SH-SY5Y (cell line): ENCODE results near the gene BAIAP2L2.

Source experiments
- GATA2 ChIP-seq: IDR thresholded peaks from 2 replicates; pipeline ENCODE4 v1.6.1; 2011; ENCODE audit warnings: mild to moderate bottlenecking, low read depth, low read length
- GATA3 ChIP-seq: IDR thresholded peaks from 2 replicates; pipeline ENCODE4 v1.6.1; 2011; ENCODE audit warnings: low read depth, mild to moderate bottlenecking, low read length, moderate library complexity

Gene BAIAP2L2

GRCh38 chr22:38135133-38135706 is 24.7 kb upstream of the BAIAP2L2 start:
- TF ChIP-seq GATA3 (no peak), GATA2 (no peak)

- TF ChIP-seq GATA2 (no peak), GATA3 (no peak)
Observed at GRCh38 chr22:38133331-38133730, 22.8 kb upstream of the BAIAP2L2 start.

- TF ChIP-seq GATA3: no peak
- no peak for TF ChIP-seq GATA2
Observed at GRCh38 chr22:38132794-38133193, 22.3 kb upstream of the BAIAP2L2 start.

DNA sequence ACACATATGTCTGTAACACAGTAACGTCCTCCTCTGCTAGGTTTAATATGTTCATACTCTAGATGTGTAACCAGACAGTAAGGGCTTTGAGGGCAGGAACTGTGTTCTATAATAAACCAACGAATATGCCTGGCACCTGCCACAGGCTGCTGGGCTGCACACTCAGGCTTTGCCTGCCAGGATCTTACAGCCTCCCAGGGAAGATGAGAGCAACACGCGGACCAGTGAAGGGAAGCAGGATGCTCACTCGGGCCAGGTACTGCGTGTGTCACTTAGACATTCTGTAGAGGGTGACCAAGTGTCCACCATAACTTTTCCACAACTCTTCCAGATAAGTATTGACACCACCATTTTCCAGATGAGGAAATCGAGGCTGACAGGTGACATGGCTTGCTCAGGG is 21.7 kb upstream of the BAIAP2L2 start:
- TF ChIP-seq GATA2 (no peak), GATA3 (no peak)

- no peak for TF ChIP-seq GATA2
- no peak for TF ChIP-seq GATA3
Observed at GRCh38 chr22:38131399-38131798, 20.9 kb upstream of the BAIAP2L2 start.

DNA sequence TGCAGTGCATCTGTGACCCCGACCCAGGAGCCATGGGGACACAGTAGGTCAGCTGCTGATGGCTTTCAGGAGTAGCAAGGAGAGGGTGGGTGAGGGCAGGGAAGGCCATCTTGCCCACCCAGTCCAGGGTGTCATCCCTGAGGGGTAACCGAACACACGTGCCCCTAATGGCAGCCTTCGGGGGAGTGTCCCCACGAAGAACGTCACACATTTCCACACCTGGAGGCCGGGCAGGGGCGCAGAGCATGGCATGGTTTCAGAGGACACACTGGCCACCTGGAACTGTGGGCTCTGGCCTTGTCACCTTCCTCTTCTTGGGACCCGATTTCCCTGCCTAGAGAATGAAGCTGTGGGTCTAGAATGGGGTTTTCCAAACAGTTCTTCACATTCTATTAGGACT is 19.4 kb upstream of the BAIAP2L2 start:
- no peak for TF ChIP-seq GATA2
- no peak for TF ChIP-seq GATA3

GRCh38 chr22:38129021-38129420 is 18.5 kb upstream of the BAIAP2L2 start:
- TF ChIP-seq GATA2: no peak
- TF ChIP-seq GATA3: no peak

DNA sequence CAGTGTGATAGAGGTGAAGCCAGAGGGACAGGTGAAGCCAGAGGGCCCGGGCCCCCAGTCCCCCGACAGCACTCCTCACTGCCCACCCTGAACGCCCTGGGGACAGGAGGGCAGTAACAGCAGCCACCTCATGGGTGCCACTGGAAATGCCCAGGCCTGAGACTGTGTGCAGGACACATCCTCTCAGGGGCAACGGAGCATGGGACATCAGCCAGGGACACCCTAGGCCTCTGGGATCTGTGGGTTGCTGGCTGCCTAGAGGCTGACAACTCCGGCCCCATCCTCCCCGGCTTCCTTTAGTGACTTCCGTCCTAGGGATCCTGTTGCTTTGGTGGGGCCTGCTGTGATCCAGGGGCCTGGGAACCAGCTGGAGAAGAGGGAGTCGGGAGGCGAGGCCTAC is 17.4 kb upstream of the BAIAP2L2 start:
- no peak for TF ChIP-seq GATA3
- TF ChIP-seq GATA2: no peak

- TF ChIP-seq GATA3 (no peak), GATA2 (no peak)
Observed at GRCh38 chr22:38126928-38127668, 16.6 kb upstream of the BAIAP2L2 start.

- no peak for TF ChIP-seq GATA2
Observed at GRCh38 chr22:38125751-38126201, 15.3 kb upstream of the BAIAP2L2 start.

- TF ChIP-seq GATA3 (no peak), GATA2 (no peak)
Observed at GRCh38 chr22:38125038-38125610, 14.6 kb upstream of the BAIAP2L2 start.

GRCh38 chr22:38124236-38124974 is 13.9 kb upstream of the BAIAP2L2 start:
- TF ChIP-seq GATA2 (no peak), GATA3 (no peak)

DNA sequence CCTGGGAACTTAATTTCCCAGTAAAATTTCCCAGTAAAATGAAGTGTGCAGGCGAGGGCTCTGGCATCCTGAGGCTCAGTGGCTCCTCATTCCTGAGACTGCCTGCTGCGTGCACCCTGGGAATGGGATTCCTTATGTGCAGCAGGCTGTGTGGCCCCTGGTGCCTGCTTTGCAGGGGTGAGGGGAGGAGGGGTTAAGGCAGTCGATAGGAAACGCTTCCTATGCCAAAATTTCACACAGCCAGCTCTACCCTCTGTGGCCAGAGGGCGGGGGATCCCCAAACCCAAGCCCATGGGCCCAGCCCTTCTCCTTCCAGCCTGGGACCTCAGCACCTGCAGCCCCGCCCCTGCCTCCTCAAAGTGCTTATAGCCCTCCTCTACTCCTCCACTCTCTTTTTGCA is 12.1 kb upstream of the BAIAP2L2 start:
- no peak for TF ChIP-seq GATA2
- TF ChIP-seq GATA3: no peak

DNA sequence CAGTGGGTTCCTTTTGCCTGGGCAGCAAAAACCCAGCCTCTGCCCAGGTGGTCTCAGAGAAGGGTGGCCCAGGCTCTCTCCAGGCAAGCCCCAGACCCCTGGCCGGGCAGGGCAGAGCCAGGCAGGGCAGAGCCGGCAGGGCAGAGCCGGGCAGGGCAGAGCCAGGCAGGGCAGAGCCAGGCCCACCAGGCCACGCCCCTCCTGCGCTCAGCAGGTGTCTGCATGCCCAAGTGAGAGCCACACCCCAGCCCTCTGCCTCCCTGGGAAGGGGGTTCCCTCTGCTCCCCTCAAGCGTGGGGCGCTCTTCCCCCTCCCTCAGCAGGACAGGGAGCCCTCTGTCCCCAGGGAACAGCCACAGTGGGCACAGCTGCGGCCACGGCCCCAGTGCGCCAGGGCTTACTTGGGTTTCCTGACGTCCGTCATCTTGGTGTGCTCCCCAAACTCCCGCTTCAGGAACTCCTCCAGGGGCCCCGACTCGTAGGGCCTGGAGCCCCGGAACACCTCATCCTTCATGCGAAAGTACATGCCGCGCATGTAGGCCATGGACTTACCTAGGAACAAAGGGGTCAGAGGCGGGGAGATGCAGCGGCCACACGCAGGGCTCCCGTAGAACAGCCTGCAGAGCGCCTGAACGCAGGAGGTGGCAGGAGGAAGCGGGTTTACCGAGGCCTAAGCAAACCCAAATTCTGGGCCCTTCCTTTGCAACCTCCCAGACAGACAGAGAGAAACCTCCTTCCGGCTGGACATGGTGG is 10.1 kb upstream of the BAIAP2L2 start:
- TF ChIP-seq GATA3 (no peak), GATA2 (no peak)

DNA sequence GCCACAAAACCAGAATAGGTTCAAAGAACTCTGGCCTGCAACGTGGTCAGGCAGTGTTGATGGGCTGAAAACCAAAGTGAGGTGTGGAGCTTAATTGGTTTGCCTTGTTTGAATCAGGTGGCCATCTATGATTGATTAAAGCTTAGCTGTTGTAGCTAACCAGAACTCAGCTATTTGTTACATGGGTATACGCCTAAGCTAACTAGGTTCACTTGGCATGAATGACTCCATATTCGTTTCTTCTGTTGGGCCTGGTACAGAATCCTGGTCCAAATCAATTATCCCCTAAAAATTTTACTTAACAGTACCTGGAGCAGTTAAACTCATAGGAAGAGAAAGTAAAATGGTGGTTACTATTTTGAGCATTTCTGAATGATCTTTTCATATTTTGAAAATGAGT is 7.7 kb upstream of the BAIAP2L2 start:
- no peak for TF ChIP-seq GATA3
- no peak for TF ChIP-seq GATA2
